HepG2 (cell line): ENCODE data around the gene ING1. TPM values are rescaled to one million over a fixed set of nuclear protein-coding genes. Genes with fewer than 3 reads are reported as not detected.

ENCODE experiments used
- ATAD3A ChIP-seq: sonication (generic); formaldehyde crosslinking; IDR thresholded peaks from 2 replicates; pipeline ENCODE4 v1.4.0; 2020; ENCODE audit warnings: missing genetic modification reagents
- BRCA1 ChIP-seq: sonication (generic); formaldehyde crosslinking; IDR thresholded peaks from 2 replicates; pipeline ENCODE4 v1.4.0; 2020; ENCODE audit warnings: missing genetic modification reagents
- EED ChIP-seq: sonication (generic); formaldehyde crosslinking; IDR thresholded peaks from 2 replicates; pipeline ENCODE4 v1.5.0; 2020; ENCODE audit warnings: mild to moderate bottlenecking, missing genetic modification reagents
- HNRNPH1 ChIP-seq: fragments of 200-400 bp; formaldehyde crosslinking; optimal IDR thresholded peaks from 2 replicates; pipeline ENCODE3; 2017; ENCODE audit warnings: mild to moderate bottlenecking, low read depth, low read length
- IRF2 ChIP-seq: IDR thresholded peaks from 2 replicates; pipeline ENCODE4 v1.6.1; 2018; ENCODE audit warnings: missing genetic modification reagents, missing compliant biosample characterization
- MBNL3 ChIP-seq: fragments of 250-450 bp; sonication (Bioruptor Pico); conservative IDR thresholded peaks from 2 replicates; pipeline ENCODE4 v1.8.0; 2022; ENCODE audit warnings: mild to moderate bottlenecking, inconsistent platforms
- NCOA5 ChIP-seq: sonication (generic); formaldehyde crosslinking; IDR thresholded peaks from 2 replicates; pipeline ENCODE4 v1.4.0; 2020; ENCODE audit warnings: missing genetic modification reagents
- NR2F1 ChIP-seq, 2 experiments: fragments of 450-650 bp in 1 of 2; formaldehyde crosslinking in 1 of 2; IDR thresholded peaks; 2 replicates each; pipeline versions ENCODE4 v1.5.0 to v1.6.1; 2016 to 2020; ENCODE audit warnings: mild to moderate bottlenecking in 1 of 2, missing compliant biosample characterization in 1 of 2, missing genetic modification reagents in 1 of 2, moderate library complexity in 1 of 2
- ONECUT2 ChIP-seq: sonication (generic); formaldehyde crosslinking; IDR thresholded peaks from 2 replicates; pipeline ENCODE4 v1.4.0; 2020; ENCODE audit warnings: missing genetic modification reagents
- TMF1 ChIP-seq: sonication (generic); formaldehyde crosslinking; IDR thresholded peaks from 2 replicates; pipeline ENCODE4 v1.8.1; 2022; ENCODE audit warnings: low read depth, missing genetic modification reagents
- ZNF343 ChIP-seq: sonication (generic); formaldehyde crosslinking; IDR thresholded peaks from 2 replicates; pipeline ENCODE4 v1.4.0; 2020; ENCODE audit warnings: mild to moderate bottlenecking, missing genetic modification reagents
- ZNF484 ChIP-seq: sonication (generic); formaldehyde crosslinking; IDR thresholded peaks from 2 replicates; pipeline ENCODE4 v1.5.1; 2020; ENCODE audit warnings: mild to moderate bottlenecking, low read depth, missing genetic modification reagents, borderline replicate concordance
- ZNF614 ChIP-seq: IDR thresholded peaks from 2 replicates; pipeline ENCODE4 v1.6.1; 2018; ENCODE audit warnings: missing biosample characterization, missing genetic modification reagents, inconsistent platforms, borderline replicate concordance
- ZNF724P ChIP-seq: sonication (generic); formaldehyde crosslinking; IDR thresholded peaks from 2 replicates; pipeline ENCODE4 v1.8.0; 2022; ENCODE audit warnings: missing genetic modification reagents, borderline replicate concordance
- polyA plus RNA-seq, 8 experiments: library from polyadenylated mRNA; depleted of rRNA in 3 of 8; stranded (reverse) in 7 of 8; unstranded in 1 of 8; fragments of >200 nt; fragmentation: Illumina TruSeq in 4 of 8; extraction: Trizol in 4 of 8; gene quantifications; 2 replicates each; pipeline versions ENCODE4 v1.2.1 to v1.2.3, GENCODE V29; 2011 to 2016; ENCODE audit warnings: low read depth in 4 of 8, missing spikeins in 1 of 8, mixed read lengths in 1 of 8; ENCODE audit not compliant: insufficient read depth in 1 of 8
- total RNA-seq, 5 experiments: library from RNA; depleted of rRNA; stranded (reverse); fragments of >200 nt; fragmentation: Illumina TruSeq; extraction: Trizol; gene quantifications; 2 replicates each; pipeline ENCODE4 v1.2.3, GENCODE V29; 2016; ENCODE audit warnings: low read depth in 1 of 5
- TF ChIP-seq, protein P1 (sequence below): sonication (generic); formaldehyde crosslinking; IDR thresholded peaks from 2 replicates; pipeline ENCODE4 v1.5.0; 2020; ENCODE audit warnings: mild to moderate bottlenecking, missing genetic modification reagents
- TF ChIP-seq, protein P2 (sequence below): sonication (generic); formaldehyde crosslinking; IDR thresholded peaks from 2 replicates; pipeline ENCODE4 v1.4.0; 2020; ENCODE audit warnings: missing genetic modification reagents
- TF ChIP-seq, protein P3 (sequence below): sonication (generic); formaldehyde crosslinking; IDR thresholded peaks from 2 replicates; pipeline ENCODE4 v1.4.0; 2020; ENCODE audit warnings: missing genetic modification reagents
- TF ChIP-seq, protein P4 (sequence below): sonication (generic); formaldehyde crosslinking; IDR thresholded peaks from 2 replicates; pipeline ENCODE4 v1.5.0; 2020; ENCODE audit warnings: mild to moderate bottlenecking, missing genetic modification reagents
- TF ChIP-seq, protein P5 (sequence below): sonication (generic); formaldehyde crosslinking; IDR thresholded peaks from 2 replicates; pipeline ENCODE4 v1.4.0; 2020; ENCODE audit warnings: missing genetic modification reagents, low read depth, mild to moderate bottlenecking, borderline replicate concordance
- TF ChIP-seq, protein P6 (sequence below): IDR thresholded peaks from 2 replicates; pipeline ENCODE4 v1.6.1; 2018; ENCODE audit warnings: missing genetic modification reagents, mild to moderate bottlenecking, missing compliant biosample characterization

ING1 gene
- total and polyA plus RNA-seq, 2 of the 13 experiments (the other 11 are each of a cell fraction or from before 2014, with no cell fraction given): 8.1 to 16.1 TPM

DNA sequence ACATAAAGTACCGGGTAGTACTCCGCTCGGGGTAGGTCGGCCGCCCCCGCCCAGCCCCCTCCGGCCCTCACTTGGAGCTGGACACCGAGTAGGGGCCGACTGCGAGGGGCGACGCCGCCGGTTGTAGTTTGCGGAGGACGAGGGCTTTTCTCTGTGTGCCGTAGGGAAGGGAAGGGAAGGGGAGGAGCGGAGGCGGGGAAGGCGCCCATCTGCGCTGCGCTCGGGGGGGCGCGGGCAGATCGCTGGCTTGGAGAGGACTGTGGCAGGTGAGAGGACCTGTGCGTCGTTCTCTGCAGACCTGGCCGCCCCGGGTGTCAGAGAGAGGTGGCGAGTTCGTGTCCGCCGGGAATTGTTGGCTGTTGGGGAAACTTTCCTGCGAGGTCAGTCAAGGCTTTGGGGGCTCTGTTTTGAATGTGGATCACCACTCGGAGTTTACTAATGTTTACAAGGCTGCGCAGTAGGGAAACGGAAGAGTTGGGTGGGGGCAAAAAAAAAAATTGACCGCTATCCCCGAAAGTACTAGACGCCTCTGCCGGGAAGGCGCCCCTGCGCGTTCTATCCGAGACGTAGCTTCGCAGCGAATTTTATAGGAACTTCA is 1.4 kb downstream of the ING1 start (continued):
- TF ChIP-seq, protein P1, sequence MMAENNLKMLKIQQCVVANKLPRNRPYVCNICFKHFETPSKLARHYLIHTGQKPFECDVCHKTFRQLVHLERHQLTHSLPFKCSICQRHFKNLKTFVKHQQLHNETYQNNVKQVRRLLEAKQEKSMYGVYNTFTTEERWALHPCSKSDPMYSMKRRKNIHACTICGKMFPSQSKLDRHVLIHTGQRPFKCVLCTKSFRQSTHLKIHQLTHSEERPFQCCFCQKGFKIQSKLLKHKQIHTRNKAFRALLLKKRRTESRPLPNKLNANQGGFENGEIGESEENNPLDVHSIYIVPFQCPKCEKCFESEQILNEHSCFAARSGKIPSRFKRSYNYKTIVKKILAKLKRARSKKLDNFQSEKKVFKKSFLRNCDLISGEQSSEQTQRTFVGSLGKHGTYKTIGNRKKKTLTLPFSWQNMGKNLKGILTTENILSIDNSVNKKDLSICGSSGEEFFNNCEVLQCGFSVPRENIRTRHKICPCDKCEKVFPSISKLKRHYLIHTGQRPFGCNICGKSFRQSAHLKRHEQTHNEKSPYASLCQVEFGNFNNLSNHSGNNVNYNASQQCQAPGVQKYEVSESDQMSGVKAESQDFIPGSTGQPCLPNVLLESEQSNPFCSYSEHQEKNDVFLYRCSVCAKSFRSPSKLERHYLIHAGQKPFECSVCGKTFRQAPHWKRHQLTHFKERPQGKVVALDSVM: no peak
- TF ChIP-seq, protein P2, sequence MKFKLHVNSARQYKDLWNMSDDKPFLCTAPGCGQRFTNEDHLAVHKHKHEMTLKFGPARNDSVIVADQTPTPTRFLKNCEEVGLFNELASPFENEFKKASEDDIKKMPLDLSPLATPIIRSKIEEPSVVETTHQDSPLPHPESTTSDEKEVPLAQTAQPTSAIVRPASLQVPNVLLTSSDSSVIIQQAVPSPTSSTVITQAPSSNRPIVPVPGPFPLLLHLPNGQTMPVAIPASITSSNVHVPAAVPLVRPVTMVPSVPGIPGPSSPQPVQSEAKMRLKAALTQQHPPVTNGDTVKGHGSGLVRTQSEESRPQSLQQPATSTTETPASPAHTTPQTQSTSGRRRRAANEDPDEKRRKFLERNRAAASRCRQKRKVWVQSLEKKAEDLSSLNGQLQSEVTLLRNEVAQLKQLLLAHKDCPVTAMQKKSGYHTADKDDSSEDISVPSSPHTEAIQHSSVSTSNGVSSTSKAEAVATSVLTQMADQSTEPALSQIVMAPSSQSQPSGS (CRISPR knock-in tag): no peak; the same call in 1 of the 2 replicates
- TF ChIP-seq ZNF343 (no peak), EED (CRISPR knock-in tag) (no peak), ZNF724P (CRISPR knock-in tag) (no peak), BRCA1 (CRISPR knock-in tag) (no peak), HNRNPH1 (peak; percentile 58), MBNL3 (CRISPR knock-in tag) (no peak), TMF1 (CRISPR knock-in tag) (no peak), IRF2 (CRISPR knock-in tag) (no peak), ZNF484 (no peak), NCOA5 (CRISPR knock-in tag) (no peak), ATAD3A (CRISPR knock-in tag) (no peak), ONECUT2 (no peak), NR2F1 (CRISPR knock-in tag; IDR thresholded peaks at IDR 0.05) (no peak), ZNF614 (CRISPR knock-in tag) (no peak)
- TF ChIP-seq, protein P3, sequence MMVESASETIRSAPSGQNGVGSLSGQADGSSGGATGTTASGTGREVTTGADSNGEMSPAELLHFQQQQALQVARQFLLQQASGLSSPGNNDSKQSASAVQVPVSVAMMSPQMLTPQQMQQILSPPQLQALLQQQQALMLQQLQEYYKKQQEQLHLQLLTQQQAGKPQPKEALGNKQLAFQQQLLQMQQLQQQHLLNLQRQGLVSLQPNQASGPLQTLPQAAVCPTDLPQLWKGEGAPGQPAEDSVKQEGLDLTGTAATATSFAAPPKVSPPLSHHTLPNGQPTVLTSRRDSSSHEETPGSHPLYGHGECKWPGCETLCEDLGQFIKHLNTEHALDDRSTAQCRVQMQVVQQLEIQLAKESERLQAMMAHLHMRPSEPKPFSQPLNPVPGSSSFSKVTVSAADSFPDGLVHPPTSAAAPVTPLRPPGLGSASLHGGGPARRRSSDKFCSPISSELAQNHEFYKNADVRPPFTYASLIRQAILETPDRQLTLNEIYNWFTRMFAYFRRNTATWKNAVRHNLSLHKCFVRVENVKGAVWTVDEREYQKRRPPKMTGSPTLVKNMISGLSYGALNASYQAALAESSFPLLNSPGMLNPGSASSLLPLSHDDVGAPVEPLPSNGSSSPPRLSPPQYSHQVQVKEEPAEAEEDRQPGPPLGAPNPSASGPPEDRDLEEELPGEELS (CRISPR knock-in tag): no peak; the same call in 1 of the 2 replicates
- TF ChIP-seq, protein P4, sequence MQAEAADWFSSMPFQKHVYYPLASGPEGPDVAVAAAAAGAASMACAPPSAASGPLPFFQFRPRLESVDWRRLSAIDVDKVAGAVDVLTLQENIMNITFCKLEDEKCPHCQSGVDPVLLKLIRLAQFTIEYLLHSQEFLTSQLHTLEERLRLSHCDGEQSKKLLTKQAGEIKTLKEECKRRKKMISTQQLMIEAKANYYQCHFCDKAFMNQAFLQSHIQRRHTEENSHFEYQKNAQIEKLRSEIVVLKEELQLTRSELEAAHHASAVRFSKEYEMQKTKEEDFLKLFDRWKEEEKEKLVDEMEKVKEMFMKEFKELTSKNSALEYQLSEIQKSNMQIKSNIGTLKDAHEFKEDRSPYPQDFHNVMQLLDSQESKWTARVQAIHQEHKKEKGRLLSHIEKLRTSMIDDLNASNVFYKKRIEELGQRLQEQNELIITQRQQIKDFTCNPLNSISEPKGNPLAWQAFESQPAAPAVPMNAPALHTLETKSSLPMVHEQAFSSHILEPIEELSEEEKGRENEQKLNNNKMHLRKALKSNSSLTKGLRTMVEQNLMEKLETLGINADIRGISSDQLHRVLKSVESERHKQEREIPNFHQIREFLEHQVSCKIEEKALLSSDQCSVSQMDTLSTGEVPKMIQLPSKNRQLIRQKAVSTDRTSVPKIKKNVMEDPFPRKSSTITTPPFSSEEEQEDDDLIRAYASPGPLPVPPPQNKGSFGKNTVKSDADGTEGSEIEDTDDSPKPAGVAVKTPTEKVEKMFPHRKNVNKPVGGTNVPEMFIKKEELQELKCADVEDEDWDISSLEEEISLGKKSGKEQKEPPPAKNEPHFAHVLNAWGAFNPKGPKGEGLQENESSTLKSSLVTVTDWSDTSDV (CRISPR knock-in tag): no peak
- TF ChIP-seq, protein P5, sequence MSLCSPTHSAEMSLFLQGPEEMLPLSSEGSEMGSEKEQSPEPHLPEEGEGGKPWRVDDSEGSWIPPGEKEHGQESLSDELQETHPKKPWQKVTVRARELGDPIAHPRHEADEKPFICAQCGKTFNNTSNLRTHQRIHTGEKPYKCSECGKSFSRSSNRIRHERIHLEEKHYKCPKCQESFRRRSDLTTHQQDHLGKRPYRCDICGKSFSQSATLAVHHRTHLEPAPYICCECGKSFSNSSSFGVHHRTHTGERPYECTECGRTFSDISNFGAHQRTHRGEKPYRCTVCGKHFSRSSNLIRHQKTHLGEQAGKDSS: 0 out of 2 replicates have a peak, but pooled peaks have one; percentile 17
- TF ChIP-seq, protein P6, sequence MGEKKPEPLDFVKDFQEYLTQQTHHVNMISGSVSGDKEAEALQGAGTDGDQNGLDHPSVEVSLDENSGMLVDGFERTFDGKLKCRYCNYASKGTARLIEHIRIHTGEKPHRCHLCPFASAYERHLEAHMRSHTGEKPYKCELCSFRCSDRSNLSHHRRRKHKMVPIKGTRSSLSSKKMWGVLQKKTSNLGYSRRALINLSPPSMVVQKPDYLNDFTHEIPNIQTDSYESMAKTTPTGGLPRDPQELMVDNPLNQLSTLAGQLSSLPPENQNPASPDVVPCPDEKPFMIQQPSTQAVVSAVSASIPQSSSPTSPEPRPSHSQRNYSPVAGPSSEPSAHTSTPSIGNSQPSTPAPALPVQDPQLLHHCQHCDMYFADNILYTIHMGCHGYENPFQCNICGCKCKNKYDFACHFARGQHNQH (CRISPR knock-in tag): no peak; the same call in 1 of the 2 replicates
